Measurements from ENCODE around the gene SLC12A7.

DNA sequence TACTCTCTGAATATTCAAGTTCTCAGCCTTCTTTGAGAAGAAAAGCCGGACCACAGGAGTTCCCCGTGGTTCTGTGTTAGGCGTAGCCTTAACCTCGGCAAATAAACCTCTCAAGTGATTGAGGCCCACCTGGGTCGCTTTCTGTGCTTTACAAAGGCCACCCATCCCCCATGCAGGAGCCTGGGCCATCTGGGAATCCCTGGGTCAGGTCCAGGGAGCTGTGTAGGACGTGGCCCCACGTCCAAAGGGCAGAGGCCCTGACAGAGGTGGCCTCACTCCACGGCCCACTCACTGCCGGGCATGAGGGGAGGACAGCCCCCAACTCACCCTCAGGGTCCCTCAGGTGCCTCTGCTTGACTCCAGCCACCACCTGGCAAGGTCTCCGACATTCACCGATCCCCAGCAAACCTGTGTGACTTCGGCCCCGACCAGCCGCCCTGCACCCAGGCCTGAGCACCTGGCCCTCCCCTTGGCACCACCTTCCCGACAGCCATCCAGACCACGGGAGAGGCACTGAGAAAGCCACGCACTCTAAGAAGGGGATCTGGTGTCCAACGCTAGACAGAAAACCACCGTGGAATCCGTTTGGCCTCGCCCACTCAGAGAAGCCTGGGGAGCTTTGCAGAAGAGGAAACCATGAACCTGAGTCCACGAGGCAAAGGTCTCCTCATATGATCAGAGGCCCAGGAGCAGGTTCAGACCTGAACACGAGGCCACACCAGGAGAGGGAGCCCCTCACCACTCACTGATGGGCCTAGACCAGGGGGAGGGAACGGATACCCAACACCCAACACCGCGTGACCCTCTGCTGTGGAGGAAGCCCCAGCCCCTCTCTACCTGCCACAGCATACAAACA is 4.5 kb downstream of the SLC12A7 start:
- TF ChIP-seq, protein P1, sequence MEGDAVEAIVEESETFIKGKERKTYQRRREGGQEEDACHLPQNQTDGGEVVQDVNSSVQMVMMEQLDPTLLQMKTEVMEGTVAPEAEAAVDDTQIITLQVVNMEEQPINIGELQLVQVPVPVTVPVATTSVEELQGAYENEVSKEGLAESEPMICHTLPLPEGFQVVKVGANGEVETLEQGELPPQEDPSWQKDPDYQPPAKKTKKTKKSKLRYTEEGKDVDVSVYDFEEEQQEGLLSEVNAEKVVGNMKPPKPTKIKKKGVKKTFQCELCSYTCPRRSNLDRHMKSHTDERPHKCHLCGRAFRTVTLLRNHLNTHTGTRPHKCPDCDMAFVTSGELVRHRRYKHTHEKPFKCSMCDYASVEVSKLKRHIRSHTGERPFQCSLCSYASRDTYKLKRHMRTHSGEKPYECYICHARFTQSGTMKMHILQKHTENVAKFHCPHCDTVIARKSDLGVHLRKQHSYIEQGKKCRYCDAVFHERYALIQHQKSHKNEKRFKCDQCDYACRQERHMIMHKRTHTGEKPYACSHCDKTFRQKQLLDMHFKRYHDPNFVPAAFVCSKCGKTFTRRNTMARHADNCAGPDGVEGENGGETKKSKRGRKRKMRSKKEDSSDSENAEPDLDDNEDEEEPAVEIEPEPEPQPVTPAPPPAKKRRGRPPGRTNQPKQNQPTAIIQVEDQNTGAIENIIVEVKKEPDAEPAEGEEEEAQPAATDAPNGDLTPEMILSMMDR (IDR thresholded peaks at IDR 0.05 in 8 of 11, conservative IDR thresholded peaks at IDR 0.05 in 3 of 11): no peak
- TF ChIP-seq POLR2A (IDR thresholded peaks at IDR 0.05): no peak

All from spleen (tissue), 7 donors.